HCT116 (cell line): Measurements from ENCODE around the gene HCAR1. TPM values are rescaled to one million over a fixed set of nuclear protein-coding genes. Genes with fewer than 3 reads are reported as not detected.

Experiments
- ATAC-seq: fragments of 200-7000 bp; cut with Tn5 transposase; 2 replicates; pipeline ENCODE4 v1.9.1; 2020; ENCODE audit warnings: mild to moderate bottlenecking, moderate library complexity
- BruUV-seq: library from RNA; stranded (reverse); fragments of 400-500 nt; replicated peaks from 2 replicates; lab custom pipeline; 2021; lab: Mats Ljungman, UMichigan
- CTCF ChIA-PET: fragments of 300-600 bp; sonication (Branson Sonifier 250); formaldehyde crosslinking; loops from one replicate; lab custom pipeline; 2021; ENCODE audit warnings: antibody characterized with exemption; lab: Charles Lee
- POLR2A ChIA-PET: fragments of 300-600, 350-600 bp; sonication (Branson Sonifier 250); formaldehyde crosslinking; loops from one replicate; lab custom pipeline; 2021; ENCODE audit warnings: antibody characterized with exemption; lab: Charles Lee
- RAD21 ChIA-PET, 2 experiments: fragments of 300-600 bp; sonication (Branson Sonifier 250); formaldehyde crosslinking; loops; one replicate each; lab custom pipeline; 2023; ENCODE audit warnings: low total read pairs in 2 of 2; ENCODE audit not compliant: uncharacterized antibody in 2 of 2, unreplicated experiment in 2 of 2, low non-redundant PET in 1 of 2; lab: Charles Lee
- DNase-seq: peaks from one replicate; pipeline ENCODE4 v3.0.0-alpha.2; 2010; ENCODE audit warnings: low read depth, low spot score
- H2AFZ ChIP-seq: fragments of 200-600 bp; shearing (Covaris generic), sonication (generic); 2 replicates; pipeline ENCODE4 v1.6.1; 2017; ENCODE audit warnings: low read depth, mixed run types, mixed read lengths, antibody characterized with exemption, low read length; ENCODE audit not compliant: poor library complexity, severe bottlenecking
- H3K27ac ChIP-seq: 2 replicates; pipeline ENCODE4 v1.5.1; 2012; ENCODE audit warnings: low read depth, low read length
- H3K27me3 ChIP-seq: fragments of 200-600 bp; sonication (generic); 2 replicates; pipeline ENCODE4 v1.6.1; 2016; ENCODE audit warnings: mixed run types, low read length, mixed read lengths; ENCODE audit not compliant: insufficient read depth
- H3K36me3 ChIP-seq, 2 experiments: fragments of 200-500 bp in 1 of 2; fragments of 200-600 bp in 1 of 2; sonication (Bioruptor generic) in 1 of 2; sonication (generic) in 1 of 2; 2 replicates each; pipeline versions ENCODE4 v1.5.1 to v1.6.1; 2014 to 2016; ENCODE audit warnings: low read length in 2 of 2, inconsistent platforms in 1 of 2, mixed read lengths in 1 of 2, mixed run types in 1 of 2; ENCODE audit not compliant: insufficient read depth in 2 of 2, control insufficient read depth in 1 of 2
- H3K4me1 ChIP-seq, 2 experiments: fragments of 200-600 bp in 1 of 2; sonication (generic) in 1 of 2; 2 replicates each; pipeline versions ENCODE4 v1.5.1 to v1.6.1; 2012 to 2017; ENCODE audit warnings: low read length in 2 of 2, inconsistent platforms in 1 of 2, mild to moderate bottlenecking in 1 of 2, mixed read lengths in 1 of 2, mixed run types in 1 of 2, moderate library complexity in 1 of 2; ENCODE audit not compliant: insufficient read depth in 2 of 2, control insufficient read depth in 1 of 2
- H3K4me2 ChIP-seq: fragments of 200-600 bp; sonication (generic); 2 replicates; pipeline ENCODE4 v1.6.1; 2017; ENCODE audit warnings: mixed run types, low read length, mixed read lengths
- H3K4me3 ChIP-seq, 2 experiments: fragments of 200-600 bp in 1 of 2; sonication (generic) in 1 of 2; replicated peaks in 1 of 2; 2 replicates each; pipeline ENCODE4 v1.5.1; 2011 to 2016; ENCODE audit warnings: low read length in 2 of 2, control low read depth in 1 of 2, low read depth in 1 of 2, mild to moderate bottlenecking in 1 of 2, mixed read lengths in 1 of 2, mixed run types in 1 of 2
- H3K79me2 ChIP-seq: fragments of 200-600 bp; sonication (generic); 2 replicates; pipeline ENCODE4 v1.6.1; 2017; ENCODE audit warnings: mild to moderate bottlenecking, mixed run types, low read length, moderate library complexity, mixed read lengths; ENCODE audit not compliant: insufficient read depth
- H3K9ac ChIP-seq: fragments of 200-600 bp; sonication (generic); 2 replicates; pipeline ENCODE4 v1.6.1; 2016; ENCODE audit warnings: low read length, mixed read lengths
- H3K9me2 ChIP-seq: fragments of 200-600 bp; sonication (generic), shearing (Covaris generic); 2 replicates; pipeline ENCODE4 v1.6.1; 2017; ENCODE audit warnings: mixed run types, mild to moderate bottlenecking, moderate library complexity; ENCODE audit not compliant: insufficient read depth
- H3K9me3 ChIP-seq, 2 experiments: fragments of 200-500 bp in 1 of 2; fragments of 200-600 bp in 1 of 2; sonication (Bioruptor generic) in 1 of 2; sonication (generic) in 1 of 2; 2 replicates each; pipeline ENCODE4 v1.6.1; 2014 to 2017; ENCODE audit warnings: low read length in 2 of 2, mixed read lengths in 2 of 2, inconsistent platforms in 1 of 2, low read depth in 1 of 2, mild to moderate bottlenecking in 1 of 2, mixed run types in 1 of 2, moderate library complexity in 1 of 2; ENCODE audit not compliant: control insufficient read depth in 1 of 2, insufficient read depth in 1 of 2
- H4K20me1 ChIP-seq: fragments of 200-600 bp; sonication (generic), shearing (Covaris generic); 2 replicates; pipeline ENCODE4 v1.6.1; 2017; ENCODE audit warnings: mixed run types, mild to moderate bottlenecking, moderate library complexity; ENCODE audit not compliant: insufficient read depth
- ELF1 ChIP-seq: IDR thresholded peaks from 2 replicates; pipeline ENCODE4 v1.6.1; 2012; ENCODE audit warnings: low read depth, borderline replicate concordance
- EZH2phosphoT487 ChIP-seq: fragments of 200-600 bp; IDR thresholded peaks from 2 replicates; pipeline ENCODE4 v1.6.1; 2018; ENCODE audit warnings: antibody characterized with exemption, borderline replicate concordance
- YY1 ChIP-seq: IDR thresholded peaks from 2 replicates; pipeline ENCODE4 v1.6.1; 2011; ENCODE audit warnings: low read length, low read depth, moderate library complexity, mild to moderate bottlenecking; ENCODE audit not compliant: insufficient replicate concordance; ENCODE audit errors: extremely low read depth
- ZNF274 ChIP-seq: fragments of 200-500 bp; sonication (Bioruptor generic); IDR thresholded peaks from 2 replicates; pipeline ENCODE4 v1.6.1; 2014; ENCODE audit warnings: mild to moderate bottlenecking, low read depth, low read length, inconsistent platforms
- intact Hi-C: fragments of 100-400 bp; cut with micrococcal nuclease; formaldehyde crosslinking; loops from 2 replicates; pipeline ENCODE4 v1.10.0; 2022
- total RNA-seq: library from RNA; stranded (reverse); gene quantifications from one replicate; pipeline ENCODE4 v1.2.1, GENCODE V29; 2021; ENCODE audit not compliant: unreplicated experiment

Gene HCAR1
- total RNA-seq, 1 experiment from 2014 or later = not detected

- BruUV-seq = no TSS peak
- ChIA-PET POLR2A (no interaction called here), CTCF (no interaction called here)
- no peak for TF ChIP-seq EZH2phosphoT487
- no peak for TF ChIP-seq YY1
- TF ChIP-seq ELF1 = no peak
- TF ChIP-seq, all 23 proteins: peak for 0
- Histone ChIP-seq H2AFZ (no peak overlapping the region), H3K36me3 (peaks cover 53 to 56% of the 10 kb centered on the region in 2 experiments), H3K27me3 (no peaks in the 10 kb centered on the region), H4K20me1 (0 out of 2 replicates have a peak, but pooled peaks cover 4% of the 10 kb centered on the region), H3K79me2 (peaks cover 94% of the 10 kb centered on the region), H3K4me3 (no peak overlapping the region), H3K9ac (no peak overlapping the region), H3K4me2 (no peak overlapping the region), H3K27ac (no peak overlapping the region), H3K9me2 (no peaks in the 10 kb centered on the region), H3K4me1 (peaks cover 5 to 8% of the 10 kb centered on the region in 2 experiments; a peak in 3 of 4 replicates), H3K9me3 (no peaks in the 10 kb centered on the region)
- intact Hi-C loops = no loop called here
- RAD21 ChIA-PET = no interaction called here
- DNase-seq = no peak
- ATAC-seq = no peak
Observed at GRCh38 chr12:122757568-122757967, 26.9 kb upstream of the HCAR1 start.

DNA sequence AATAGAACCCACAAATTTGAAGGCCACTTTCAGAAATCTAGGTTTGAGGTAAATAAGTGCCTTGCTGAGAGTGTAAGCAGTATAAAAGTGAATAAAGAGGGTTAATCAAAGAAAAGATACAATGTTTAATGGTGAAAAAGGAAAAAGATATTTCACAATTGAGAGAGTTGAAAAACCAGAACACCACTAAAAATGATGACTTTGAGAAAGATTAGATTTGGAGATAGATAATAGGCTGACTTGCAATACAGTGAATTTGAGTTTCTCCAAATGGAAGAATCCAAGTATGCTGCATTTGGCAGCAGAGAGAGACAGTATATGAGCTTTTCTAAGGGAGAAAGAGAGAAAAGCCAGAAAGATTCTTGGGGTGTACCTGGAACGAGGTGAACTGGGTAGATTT is 24.1 kb upstream of the HCAR1 start:
- H3K9me2 ChIP-seq = no peaks in the 10 kb centered on the region
- ChIA-PET CTCF (no interaction called here), RAD21 (no interaction called here), POLR2A (no interaction called here)
- BruUV-seq = no TSS peak
- H3K4me2 ChIP-seq = no peak overlapping the region
- peaks cover 38 to 45% of the 10 kb centered on the region in 2 experiments for H3K36me3 ChIP-seq
- no peaks in the 10 kb centered on the region for H3K27me3 ChIP-seq
- peaks cover 5 to 14% of the 10 kb centered on the region in 2 experiments; a peak in 3 of 4 replicates for H3K4me1 ChIP-seq
- peaks cover 67% of the 10 kb centered on the region for H3K79me2 ChIP-seq
- no peak for TF ChIP-seq ZNF274
- no peaks in the 10 kb centered on the region for H4K20me1 ChIP-seq
- ATAC-seq (no peak), DNase-seq (no peak)
- H3K4me3 ChIP-seq = no peak overlapping the region
- H3K9ac ChIP-seq = no peak overlapping the region
- intact Hi-C loops = no loop called here
- H3K27ac ChIP-seq = no peak overlapping the region
- no peak overlapping the region for H2AFZ ChIP-seq
- no peaks in the 10 kb centered on the region for H3K9me3 ChIP-seq
